ENCODE measurements around the gene NCAPD2.

Gene NCAPD2

DNA sequence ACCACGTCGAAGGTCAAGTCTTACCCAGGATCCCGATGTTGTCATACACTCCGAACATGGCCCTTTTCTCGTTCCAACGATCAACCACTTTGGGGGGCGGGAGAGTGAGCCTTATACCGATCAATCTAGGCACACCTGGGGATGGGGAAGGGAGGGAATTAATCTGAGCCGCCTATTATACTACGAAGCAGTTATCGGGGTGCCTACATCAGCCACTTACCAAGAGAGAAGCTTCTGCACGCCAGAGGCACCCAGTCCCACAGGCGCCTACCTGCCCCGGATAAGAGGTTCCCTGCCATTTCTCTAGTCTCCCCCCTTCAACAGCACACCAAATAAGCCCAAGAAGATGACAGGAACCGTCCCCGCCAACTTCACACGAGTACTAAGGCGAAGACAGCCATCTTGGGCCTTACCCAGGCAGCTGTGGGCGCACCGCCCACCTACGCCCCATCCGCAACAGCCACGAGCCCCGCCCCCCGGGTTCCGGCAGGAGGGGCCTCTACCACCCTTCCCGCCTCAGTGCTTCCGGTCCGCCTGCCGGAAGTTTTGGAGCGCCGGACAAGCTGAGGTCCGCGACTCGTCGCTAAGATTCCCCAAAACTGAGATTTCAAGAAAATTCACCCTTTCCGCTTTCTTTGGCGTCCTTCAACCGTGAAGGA, 935 bp upstream of the NCAPD2 start, which contains the start of gene MRPL51:
Gene MRPL51, minus strand, starts transcription at position 425 of the 659 bp plus-strand sequence. Its CDS starts 126 bp downstream, at position 299.
- peak; percentile 97 for DNase-seq (ENCODE audit: low spot score)

DNA sequence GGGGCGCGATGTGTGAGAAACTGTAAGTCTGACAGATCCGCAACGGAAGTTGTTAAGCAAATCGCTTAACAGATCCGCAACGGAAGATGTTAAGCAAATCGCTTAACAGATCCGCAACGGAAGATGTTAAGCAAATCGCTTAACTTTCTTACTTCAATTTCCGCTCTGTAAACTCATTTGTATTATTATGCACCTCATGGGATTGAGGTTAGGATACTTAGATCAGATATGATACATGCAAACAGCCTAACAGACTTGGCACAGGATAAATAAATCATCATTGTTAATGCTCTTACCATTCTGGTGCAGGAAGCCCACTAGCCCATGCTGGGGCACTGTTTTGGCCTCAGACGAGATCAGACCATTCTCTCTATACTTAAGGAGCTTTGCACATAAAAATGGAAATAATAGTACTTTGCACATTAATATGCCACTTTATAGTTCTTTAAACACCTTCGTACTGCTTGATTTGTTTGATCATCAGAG, 399 bp downstream of the NCAPD2 start:
- DNase-seq (ENCODE audit: low spot score) = no peak

DNA sequence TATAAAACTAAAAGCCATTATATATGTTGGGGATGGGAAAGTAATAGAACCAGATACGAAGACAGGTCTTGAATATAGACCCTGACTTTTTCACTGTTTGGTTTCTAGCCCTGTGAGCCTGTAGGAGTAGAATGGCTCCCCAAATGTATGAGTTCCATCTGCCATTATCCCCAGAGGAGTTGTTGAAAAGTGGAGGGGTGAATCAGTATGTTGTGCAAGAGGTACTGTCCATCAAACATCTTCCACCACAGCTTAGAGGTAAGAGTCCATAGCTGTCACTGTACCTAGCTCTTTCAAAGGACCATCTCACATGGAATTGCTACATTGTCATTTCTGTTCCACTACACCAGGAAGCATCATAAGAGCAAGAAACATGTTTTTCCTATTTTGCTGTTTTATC, 1.1 kb downstream of the NCAPD2 start:
- no peak for DNase-seq (ENCODE audit: low spot score)

DNA sequence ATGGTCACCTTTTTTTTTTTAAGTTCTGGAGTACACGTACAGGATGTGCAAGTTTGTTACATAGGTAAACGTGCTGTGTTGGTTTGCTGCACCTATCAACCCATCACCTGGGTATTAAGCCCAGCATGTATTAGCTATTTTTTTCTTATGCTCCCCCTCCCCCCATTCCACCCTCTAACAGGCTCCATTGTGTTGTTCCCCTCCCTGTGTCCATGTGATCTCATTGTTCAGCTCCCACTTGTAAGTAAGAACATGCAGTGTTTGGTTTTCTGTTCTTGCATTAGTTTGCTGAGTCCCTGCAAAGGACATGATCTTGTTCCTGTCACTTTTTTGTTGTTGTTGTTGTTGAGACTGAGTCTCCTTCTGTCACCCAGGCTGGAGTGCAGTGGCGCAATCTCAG, 3.4 kb downstream of the NCAPD2 start:
- peak; percentile 59 for DNase-seq (ENCODE audit: low spot score)

GRCh38 chr12:6500466-6500865, 6.6 kb downstream of the NCAPD2 start:
- no peak for DNase-seq (ENCODE audit: low spot score)

DNA sequence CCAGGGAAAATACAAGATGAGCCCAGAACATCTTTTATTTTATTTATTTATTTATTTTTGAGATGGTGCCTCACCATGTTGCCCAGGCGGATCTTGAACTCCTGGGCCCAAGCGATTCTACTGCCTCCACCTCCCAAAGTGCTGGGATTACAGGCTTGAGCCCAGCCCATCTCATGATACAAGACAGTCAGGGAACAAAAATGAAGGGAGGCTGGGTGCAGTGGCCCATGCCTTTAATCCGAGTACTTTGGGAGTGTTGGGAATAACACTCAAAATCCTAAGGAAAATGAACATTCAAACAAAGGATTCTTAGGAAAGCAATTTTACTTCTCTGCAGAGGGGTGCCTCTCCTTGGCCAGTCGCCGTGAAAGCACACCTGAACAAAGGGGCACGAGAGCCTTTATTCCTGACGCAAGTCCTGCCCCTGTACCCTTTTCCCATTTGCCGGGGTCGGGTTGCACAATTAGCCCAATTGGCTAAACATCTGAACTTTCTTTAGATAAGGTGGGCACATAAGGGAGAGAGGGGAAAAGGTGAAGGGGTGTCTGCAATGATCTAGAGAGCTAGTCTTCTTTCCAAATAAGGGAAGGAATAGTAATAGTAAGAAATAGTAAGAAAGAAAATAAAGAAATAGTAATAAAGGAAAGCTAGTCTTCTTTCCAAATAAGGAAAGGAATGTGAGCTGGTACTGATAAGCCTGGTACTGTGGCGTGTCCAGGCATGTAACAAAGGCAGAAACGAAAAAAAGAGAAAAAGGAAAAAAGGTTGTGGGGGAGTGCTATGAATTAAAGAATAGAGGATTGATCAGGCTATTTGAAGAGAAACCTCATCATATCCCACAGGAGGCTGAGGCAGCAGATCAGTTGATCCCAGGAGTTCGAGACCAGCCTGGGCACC, 13.4 kb downstream of the NCAPD2 start:
- no peak for DNase-seq (ENCODE audit: low spot score)

- DNase-seq (ENCODE audit: low spot score) = no peak
Observed at GRCh38 chr12:6508087-6508486, 14.2 kb downstream of the NCAPD2 start.

DNA sequence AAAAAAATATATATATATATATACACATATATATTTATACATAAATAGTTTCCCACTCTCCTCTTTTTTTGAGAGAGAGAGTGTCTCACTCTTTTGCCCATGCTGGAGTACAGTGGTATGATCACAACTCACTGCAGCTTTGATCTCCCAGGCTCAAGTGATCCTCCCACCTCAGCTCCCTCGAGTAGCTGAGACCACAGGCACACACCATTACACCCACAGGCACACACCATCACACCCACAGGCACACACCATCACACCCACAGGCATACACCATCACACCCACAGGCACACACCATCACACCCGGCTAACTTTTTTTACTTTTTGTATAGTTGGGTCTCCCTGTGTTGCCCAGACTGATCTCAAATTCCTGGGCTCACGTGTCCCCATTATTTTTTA, 26.3 kb downstream of the NCAPD2 start:
- DNase-seq (ENCODE audit: low spot score) = no peak

- no peak for DNase-seq (ENCODE audit: low spot score)
Observed at GRCh38 chr12:6522193-6522592, 28.3 kb downstream of the NCAPD2 start.

- DNase-seq (ENCODE audit: low spot score) = no peak
Observed at GRCh38 chr12:6523708-6524107, 29.8 kb downstream of the NCAPD2 start.

DNA sequence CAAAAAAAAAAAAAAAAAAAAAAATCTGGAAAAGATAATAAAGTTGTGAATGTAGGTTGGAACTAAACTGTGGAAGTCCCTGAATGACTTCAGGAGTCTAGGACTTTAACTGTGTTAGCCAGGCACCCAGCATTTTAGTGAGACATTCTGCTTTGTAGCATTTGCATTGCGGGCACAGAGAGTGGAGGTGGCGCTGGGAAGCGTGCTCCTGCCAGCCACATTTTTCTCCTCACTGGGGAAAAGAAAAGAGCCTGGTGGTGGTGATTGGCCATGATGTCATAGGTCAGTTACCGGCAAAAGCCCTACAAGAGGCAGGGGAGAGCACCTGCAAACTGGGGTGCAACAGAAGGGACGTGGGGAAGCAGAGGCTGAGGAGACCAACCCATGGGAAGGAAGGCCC, 30.7 kb downstream of the NCAPD2 start:
- DNase-seq (ENCODE audit: low spot score) = no peak

GRCh38 chr12:6526201-6526600, 32.3 kb downstream of the NCAPD2 start:
- no peak for DNase-seq (ENCODE audit: low spot score)

- DNase-seq (ENCODE audit: low spot score) = no peak
Observed at GRCh38 chr12:6526766-6527525, 33.0 kb downstream of the NCAPD2 start.

DNA sequence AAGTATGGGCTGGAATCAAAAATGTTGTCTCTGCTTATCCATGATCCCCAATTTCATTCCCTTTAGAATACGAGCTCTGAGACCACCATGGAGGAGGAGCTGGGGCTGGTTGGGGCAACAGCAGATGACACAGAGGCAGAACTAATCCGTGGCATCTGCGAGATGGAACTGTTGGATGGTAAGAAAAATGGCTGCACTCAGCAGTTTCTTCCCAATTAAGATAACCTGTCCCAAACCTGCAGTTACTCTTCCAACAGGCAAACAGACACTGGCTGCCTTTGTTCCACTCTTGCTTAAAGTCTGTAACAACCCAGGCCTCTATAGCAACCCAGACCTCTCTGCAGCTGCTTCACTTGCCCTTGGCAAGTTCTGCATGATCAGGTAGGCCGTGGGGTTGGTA, 33.8 kb downstream of the NCAPD2 start:
- DNase-seq (ENCODE audit: low spot score) = no peak

- DNase-seq (ENCODE audit: low spot score) = no peak
Observed at GRCh38 chr12:6528539-6529235, 34.8 kb downstream of the NCAPD2 start.

GRCh38 chr12:6529291-6529737, 35.4 kb downstream of the NCAPD2 start:
- DNase-seq (ENCODE audit: low spot score) = no peak

DNA sequence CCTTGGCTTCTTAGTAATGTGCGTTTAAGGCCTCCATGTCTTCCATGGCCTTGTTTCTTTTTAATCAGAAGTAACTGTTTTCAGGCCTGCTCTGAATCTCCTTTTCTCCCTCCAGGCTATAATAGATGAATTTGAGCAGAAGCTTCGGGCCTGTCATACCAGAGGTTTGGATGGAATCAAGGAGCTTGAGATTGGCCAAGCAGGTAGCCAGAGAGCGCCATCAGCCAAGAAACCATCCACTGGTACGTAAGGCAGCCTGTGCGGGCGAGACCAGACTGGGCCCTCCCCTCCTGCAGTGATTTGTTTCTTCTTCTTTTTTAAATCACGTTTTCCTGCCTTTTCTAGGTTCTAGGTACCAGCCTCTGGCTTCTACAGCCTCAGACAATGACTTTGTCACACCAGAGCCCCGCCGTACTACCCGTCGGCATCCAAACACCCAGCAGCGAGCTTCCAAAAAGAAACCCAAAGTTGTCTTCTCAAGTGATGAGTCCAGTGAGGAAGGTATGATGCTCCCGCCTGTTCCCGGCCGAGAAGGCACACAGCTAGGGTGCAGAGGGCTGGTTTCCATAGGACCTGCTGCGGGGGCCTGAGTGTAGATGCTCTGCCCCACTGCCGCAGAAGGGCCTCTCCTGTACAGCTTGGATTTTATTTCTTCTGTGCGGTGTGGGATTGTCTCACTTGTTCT, 36.8 kb downstream of the NCAPD2 start:
- no peak for DNase-seq (ENCODE audit: low spot score)

GRCh38 chr12:6532051-6532926, 38.4 kb downstream of the NCAPD2 start:
- peak; percentile 88 for DNase-seq (ENCODE audit: low spot score)

DNA sequence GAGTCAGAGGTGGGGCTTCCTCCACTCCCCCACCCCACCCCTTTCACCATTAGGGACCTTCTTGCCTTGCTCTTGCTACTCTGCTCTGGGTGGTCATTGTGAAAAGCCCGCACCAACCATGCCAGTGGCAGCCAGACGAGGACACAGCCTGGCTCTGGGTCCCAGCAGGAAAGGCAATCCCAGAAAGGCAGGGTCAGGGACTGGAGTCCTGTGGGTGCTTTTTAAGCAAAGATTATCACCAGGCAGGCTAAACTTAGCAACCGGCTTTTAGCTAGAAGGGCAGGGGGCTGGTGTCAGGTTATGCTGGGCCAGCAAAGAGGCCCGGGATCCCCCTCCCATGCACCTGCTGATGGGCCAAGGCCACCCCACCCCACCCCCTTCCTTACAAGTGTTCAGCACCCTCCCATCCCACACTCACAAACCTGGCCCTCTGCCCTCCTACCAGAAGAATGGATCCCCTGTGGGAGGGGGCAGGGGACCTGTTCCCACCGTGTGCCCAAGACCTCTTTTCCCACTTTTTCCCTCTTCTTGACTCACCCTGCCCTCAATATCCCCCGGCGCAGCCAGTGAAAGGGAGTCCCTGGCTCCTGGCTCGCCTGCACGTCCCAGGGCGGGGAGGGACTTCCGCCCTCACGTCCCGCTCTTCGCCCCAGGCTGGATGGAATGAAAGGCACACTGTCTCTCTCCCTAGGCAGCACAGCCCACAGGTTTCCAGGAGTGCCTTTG, 39.2 kb downstream of the NCAPD2 start:
- DNase-seq (ENCODE audit: low spot score) = peak; percentile 86

DNA sequence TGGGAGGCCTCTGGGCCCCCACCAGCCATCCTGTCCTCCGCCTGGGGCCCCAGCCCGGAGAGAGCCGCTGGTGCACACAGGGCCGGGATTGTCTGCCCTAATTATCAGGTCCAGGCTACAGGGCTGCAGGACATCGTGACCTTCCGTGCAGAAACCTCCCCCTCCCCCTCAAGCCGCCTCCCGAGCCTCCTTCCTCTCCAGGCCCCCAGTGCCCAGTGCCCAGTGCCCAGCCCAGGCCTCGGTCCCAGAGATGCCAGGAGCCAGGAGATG, 39.7 kb downstream of the NCAPD2 start:
- DNase-seq (ENCODE audit: low spot score) = no peak

Measured in Ammon's horn (tissue), 1 donor.